K562 (cell line): Measurements from ENCODE around the gene SLC5A3. TPM values are rescaled to one million over a fixed set of nuclear protein-coding genes. Genes with fewer than 3 reads are reported as not detected.

Experiments
- FOSL1 ChIP-seq: fragments of 200-800 bp; sonication (Bioruptor generic); conservative IDR thresholded peaks from 2 replicates; pipeline ENCODE4 v1.6.1; 2016; ENCODE audit warnings: missing genetic modification characterization, missing compliant biosample characterization
- GTF2F1 ChIP-seq: IDR thresholded peaks from 2 replicates; pipeline ENCODE4 v1.6.1; 2011; ENCODE audit warnings: low read depth, low read length, improper control_type of control experiment
- PHB ChIP-seq: fragments of 250-450 bp; sonication (Bioruptor Pico); IDR thresholded peaks from 2 replicates; pipeline ENCODE4 v1.5.0; 2021
- PTRF ChIP-seq: fragments of 450-650 bp; IDR thresholded peaks from 2 replicates; pipeline ENCODE4 v1.6.1; 2016; ENCODE audit warnings: mild to moderate bottlenecking, missing genetic modification characterization, missing compliant biosample characterization
- TCFL5 ChIP-seq: fragments of 250-450 bp; sonication (Bioruptor Pico); conservative IDR thresholded peaks from 2 replicates; pipeline ENCODE4 v1.6.1; 2021; ENCODE audit warnings: mild to moderate bottlenecking, moderate library complexity, matching md5 sums
- ZNF12 ChIP-seq: sonication (generic); formaldehyde crosslinking; IDR thresholded peaks from 2 replicates; pipeline ENCODE4 v1.4.0; 2020; ENCODE audit warnings: mild to moderate bottlenecking, missing genetic modification reagents
- polyA plus RNA-seq, 8 experiments: library from polyadenylated mRNA; depleted of rRNA in 4 of 8; stranded (reverse) in 5 of 8; unstranded in 3 of 8; fragments of >200 nt; fragmentation: Nextera tagmentation in 2 of 8; fragmentation: Illumina TruSeq in 1 of 8; extraction: Ambion mirVana in 2 of 8; extraction: Trizol in 1 of 8; gene quantifications; 2 replicates each; pipeline versions ENCODE4 v1.2.1 to v1.2.3, GENCODE V29; 2011 to 2014; ENCODE audit warnings: inconsistent platforms in 1 of 8, missing spikeins in 1 of 8
- total RNA-seq, 7 experiments: library from RNA; depleted of rRNA in 6 of 7; stranded (reverse); fragments of >200 nt in 6 of 7; fragmentation: Illumina TruSeq in 2 of 7; extraction: Trizol in 2 of 7; gene quantifications; 2 replicates each; pipeline versions ENCODE4 v1.2.1 to v1.2.3, GENCODE V29; 2011 to 2021; ENCODE audit warnings: low replicate concordance in 1 of 7
- TF ChIP-seq, protein P1 (sequence below): fragments of 200-600 bp; sonication (generic); IDR thresholded peaks from one replicate; pipeline ENCODE4 v1.6.1; 2012; ENCODE audit warnings: mild to moderate bottlenecking, low read depth, low read length, inconsistent platforms
- TF ChIP-seq, protein P2 (sequence below): fragments of 250-450 bp; sonication (Bioruptor Pico); IDR thresholded peaks from 2 replicates; pipeline ENCODE4 v1.4.0; 2020; ENCODE audit warnings: mild to moderate bottlenecking, moderate library complexity, borderline replicate concordance
- TF ChIP-seq, protein P3 (sequence below): fragments of 450-650 bp; IDR thresholded peaks from 2 replicates; pipeline ENCODE4 v1.6.1; 2018; ENCODE audit warnings: mild to moderate bottlenecking, low read depth; ENCODE audit not compliant: partially characterized antibody

SLC5A3 gene
- total and polyA plus RNA-seq, 9 of the 15 experiments (the other 6 are each of a cell fraction or from before 2014, with no cell fraction given), result 2.9 to 20.6 (median 9.0) TPM

DNA sequence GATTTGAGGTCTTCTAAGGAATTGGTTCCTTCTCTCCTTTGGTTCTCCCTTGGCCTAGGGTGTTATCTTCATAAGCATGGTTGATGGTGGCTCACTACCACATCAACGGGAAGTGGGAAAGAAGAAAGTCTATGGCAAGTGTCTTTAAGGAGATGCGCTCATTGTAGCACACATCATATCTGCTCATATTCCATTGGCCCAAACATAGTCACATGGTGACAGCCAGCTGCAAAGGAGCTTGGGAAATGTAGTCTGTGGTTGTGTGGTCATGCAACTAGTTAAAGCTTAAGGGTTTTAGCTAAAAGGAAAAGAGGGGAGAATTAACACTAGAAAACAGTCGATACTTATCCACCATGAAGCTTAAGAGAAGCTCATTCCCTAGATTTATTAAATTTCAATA is 11.4 kb upstream of the SLC5A3 start (continued):
- TF ChIP-seq, protein P1, sequence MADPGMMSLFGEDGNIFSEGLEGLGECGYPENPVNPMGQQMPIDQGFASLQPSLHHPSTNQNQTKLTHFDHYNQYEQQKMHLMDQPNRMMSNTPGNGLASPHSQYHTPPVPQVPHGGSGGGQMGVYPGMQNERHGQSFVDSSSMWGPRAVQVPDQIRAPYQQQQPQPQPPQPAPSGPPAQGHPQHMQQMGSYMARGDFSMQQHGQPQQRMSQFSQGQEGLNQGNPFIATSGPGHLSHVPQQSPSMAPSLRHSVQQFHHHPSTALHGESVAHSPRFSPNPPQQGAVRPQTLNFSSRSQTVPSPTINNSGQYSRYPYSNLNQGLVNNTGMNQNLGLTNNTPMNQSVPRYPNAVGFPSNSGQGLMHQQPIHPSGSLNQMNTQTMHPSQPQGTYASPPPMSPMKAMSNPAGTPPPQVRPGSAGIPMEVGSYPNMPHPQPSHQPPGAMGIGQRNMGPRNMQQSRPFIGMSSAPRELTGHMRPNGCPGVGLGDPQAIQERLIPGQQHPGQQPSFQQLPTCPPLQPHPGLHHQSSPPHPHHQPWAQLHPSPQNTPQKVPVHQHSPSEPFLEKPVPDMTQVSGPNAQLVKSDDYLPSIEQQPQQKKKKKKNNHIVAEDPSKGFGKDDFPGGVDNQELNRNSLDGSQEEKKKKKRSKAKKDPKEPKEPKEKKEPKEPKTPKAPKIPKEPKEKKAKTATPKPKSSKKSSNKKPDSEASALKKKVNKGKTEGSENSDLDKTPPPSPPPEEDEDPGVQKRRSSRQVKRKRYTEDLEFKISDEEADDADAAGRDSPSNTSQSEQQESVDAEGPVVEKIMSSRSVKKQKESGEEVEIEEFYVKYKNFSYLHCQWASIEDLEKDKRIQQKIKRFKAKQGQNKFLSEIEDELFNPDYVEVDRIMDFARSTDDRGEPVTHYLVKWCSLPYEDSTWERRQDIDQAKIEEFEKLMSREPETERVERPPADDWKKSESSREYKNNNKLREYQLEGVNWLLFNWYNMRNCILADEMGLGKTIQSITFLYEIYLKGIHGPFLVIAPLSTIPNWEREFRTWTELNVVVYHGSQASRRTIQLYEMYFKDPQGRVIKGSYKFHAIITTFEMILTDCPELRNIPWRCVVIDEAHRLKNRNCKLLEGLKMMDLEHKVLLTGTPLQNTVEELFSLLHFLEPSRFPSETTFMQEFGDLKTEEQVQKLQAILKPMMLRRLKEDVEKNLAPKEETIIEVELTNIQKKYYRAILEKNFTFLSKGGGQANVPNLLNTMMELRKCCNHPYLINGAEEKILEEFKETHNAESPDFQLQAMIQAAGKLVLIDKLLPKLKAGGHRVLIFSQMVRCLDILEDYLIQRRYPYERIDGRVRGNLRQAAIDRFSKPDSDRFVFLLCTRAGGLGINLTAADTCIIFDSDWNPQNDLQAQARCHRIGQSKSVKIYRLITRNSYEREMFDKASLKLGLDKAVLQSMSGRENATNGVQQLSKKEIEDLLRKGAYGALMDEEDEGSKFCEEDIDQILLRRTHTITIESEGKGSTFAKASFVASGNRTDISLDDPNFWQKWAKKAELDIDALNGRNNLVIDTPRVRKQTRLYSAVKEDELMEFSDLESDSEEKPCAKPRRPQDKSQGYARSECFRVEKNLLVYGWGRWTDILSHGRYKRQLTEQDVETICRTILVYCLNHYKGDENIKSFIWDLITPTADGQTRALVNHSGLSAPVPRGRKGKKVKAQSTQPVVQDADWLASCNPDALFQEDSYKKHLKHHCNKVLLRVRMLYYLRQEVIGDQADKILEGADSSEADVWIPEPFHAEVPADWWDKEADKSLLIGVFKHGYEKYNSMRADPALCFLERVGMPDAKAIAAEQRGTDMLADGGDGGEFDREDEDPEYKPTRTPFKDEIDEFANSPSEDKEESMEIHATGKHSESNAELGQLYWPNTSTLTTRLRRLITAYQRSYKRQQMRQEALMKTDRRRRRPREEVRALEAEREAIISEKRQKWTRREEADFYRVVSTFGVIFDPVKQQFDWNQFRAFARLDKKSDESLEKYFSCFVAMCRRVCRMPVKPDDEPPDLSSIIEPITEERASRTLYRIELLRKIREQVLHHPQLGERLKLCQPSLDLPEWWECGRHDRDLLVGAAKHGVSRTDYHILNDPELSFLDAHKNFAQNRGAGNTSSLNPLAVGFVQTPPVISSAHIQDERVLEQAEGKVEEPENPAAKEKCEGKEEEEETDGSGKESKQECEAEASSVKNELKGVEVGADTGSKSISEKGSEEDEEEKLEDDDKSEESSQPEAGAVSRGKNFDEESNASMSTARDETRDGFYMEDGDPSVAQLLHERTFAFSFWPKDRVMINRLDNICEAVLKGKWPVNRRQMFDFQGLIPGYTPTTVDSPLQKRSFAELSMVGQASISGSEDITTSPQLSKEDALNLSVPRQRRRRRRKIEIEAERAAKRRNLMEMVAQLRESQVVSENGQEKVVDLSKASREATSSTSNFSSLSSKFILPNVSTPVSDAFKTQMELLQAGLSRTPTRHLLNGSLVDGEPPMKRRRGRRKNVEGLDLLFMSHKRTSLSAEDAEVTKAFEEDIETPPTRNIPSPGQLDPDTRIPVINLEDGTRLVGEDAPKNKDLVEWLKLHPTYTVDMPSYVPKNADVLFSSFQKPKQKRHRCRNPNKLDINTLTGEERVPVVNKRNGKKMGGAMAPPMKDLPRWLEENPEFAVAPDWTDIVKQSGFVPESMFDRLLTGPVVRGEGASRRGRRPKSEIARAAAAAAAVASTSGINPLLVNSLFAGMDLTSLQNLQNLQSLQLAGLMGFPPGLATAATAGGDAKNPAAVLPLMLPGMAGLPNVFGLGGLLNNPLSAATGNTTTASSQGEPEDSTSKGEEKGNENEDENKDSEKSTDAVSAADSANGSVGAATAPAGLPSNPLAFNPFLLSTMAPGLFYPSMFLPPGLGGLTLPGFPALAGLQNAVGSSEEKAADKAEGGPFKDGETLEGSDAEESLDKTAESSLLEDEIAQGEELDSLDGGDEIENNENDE, result no peak
- TF ChIP-seq GTF2F1 (no peak), FOSL1 (peak; percentile 38; the same call in 1 of the 2 replicates), PHB (CRISPR knock-in tag) (no peak), ZNF12 (CRISPR knock-in tag) (no peak), PTRF (tag) (no peak), TCFL5 (CRISPR knock-in tag) (no peak)
- TF ChIP-seq, protein P2, sequence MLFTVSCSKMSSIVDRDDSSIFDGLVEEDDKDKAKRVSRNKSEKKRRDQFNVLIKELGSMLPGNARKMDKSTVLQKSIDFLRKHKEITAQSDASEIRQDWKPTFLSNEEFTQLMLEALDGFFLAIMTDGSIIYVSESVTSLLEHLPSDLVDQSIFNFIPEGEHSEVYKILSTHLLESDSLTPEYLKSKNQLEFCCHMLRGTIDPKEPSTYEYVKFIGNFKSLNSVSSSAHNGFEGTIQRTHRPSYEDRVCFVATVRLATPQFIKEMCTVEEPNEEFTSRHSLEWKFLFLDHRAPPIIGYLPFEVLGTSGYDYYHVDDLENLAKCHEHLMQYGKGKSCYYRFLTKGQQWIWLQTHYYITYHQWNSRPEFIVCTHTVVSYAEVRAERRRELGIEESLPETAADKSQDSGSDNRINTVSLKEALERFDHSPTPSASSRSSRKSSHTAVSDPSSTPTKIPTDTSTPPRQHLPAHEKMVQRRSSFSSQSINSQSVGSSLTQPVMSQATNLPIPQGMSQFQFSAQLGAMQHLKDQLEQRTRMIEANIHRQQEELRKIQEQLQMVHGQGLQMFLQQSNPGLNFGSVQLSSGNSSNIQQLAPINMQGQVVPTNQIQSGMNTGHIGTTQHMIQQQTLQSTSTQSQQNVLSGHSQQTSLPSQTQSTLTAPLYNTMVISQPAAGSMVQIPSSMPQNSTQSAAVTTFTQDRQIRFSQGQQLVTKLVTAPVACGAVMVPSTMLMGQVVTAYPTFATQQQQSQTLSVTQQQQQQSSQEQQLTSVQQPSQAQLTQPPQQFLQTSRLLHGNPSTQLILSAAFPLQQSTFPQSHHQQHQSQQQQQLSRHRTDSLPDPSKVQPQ, result no peak
- TF ChIP-seq, protein P3, sequence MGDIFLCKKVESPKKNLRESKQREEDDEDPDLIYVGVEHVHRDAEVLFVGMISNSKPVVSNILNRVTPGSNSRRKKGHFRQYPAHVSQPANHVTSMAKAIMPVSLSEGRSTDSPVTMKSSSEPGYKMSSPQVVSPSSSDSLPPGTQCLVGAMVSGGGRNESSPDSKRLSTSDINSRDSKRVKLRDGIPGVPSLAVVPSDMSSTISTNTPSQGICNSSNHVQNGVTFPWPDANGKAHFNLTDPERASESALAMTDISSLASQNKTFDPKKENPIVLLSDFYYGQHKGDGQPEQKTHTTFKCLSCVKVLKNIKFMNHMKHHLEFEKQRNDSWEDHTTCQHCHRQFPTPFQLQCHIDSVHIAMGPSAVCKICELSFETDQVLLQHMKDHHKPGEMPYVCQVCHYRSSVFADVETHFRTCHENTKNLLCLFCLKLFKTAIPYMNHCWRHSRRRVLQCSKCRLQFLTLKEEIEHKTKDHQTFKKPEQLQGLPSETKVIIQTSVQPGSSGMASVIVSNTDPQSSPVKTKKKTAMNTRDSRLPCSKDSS, result no peak
